ENCODE results near the gene TMEM101. TPM values are rescaled to one million over a fixed set of nuclear protein-coding genes. Genes with fewer than 3 reads are reported as not detected.

TMEM101 gene
- total and polyA plus RNA-seq, 2 of the 8 experiments (the other 6 are each of a cell fraction or from before 2014, with no cell fraction given): 16.1 to 44.7 TPM

DNA sequence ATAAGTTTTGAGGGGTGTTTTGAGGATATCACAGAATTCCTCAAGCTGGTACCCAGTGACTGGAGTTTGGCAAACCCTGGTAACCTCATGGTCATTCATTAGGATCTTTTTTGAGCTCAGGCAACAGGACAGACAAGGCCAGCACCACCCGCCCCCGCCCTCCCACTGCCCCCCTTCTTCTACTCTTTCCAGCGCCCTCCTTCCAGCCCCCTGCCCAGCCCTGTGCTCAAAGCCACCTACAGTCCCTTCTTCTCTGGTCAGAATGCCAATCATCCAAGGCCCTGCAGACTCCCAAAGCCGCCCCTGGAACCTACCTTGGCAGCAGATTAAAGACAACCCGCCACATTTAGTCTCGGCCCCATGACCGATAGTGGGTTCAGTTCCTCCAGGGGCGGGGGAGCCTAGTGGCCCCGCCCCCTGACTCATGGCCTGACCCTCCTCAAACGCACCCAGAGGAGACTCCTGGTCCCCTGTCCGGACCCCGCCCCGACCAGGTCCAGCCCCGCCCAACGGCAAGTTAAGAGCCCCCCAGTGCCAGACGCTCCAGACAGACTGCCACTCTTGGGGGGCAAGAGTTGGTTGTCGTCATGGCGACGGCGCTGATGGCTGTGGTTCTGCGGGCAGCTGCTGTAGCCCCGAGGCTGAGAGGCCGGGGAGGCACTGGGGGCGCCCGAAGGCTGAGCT is 10.5 kb downstream of the TMEM101 start, which contains the start of gene NAGS:
NAGS (plus strand) TSS at position 546 of the 684 bp plus-strand sequence; CDS start at position 588, 42 bp downstream.
- no peak within 1 kb of the TSS for H2BK20ac ChIP-seq (ENCODE audit: low read length)
- no peak within 1 kb of the TSS for H2BK120ac ChIP-seq (replicated peaks; ENCODE audit: low read depth, low read length)
- H4K20me1 ChIP-seq (replicated peaks in 1 of 2; ENCODE audit: control insufficient read depth in 1 of 2, insufficient read depth in 2 of 2, low read length in 2 of 2): peaks cover 3 to 8% of the 10 kb centered on the region in 2 experiments
- H3K56ac ChIP-seq (replicated peaks; ENCODE audit: insufficient read length, low read depth, low read length): peak within 1 kb of the TSS; percentile 59
- peak within 1 kb of the TSS; percentile 52; the same call in 1 of the 2 replicates for H2BK5ac ChIP-seq (ENCODE audit: low read depth, low read length)
- H2BK12ac ChIP-seq (ENCODE audit: low read depth, low read length): peak within 1 kb of the TSS; percentile 71; the same call in 1 of the 2 replicates
- H3K36me3 ChIP-seq (ENCODE audit: control insufficient read depth in 2 of 4, insufficient read depth in 4 of 4, low read length in 3 of 4): no peaks in the 10 kb centered on the region
- peaks cover 0 to 21% (median 18%) of the 10 kb centered on the region in 4 experiments; a peak in 6 of 7 replicates for H3K27me3 ChIP-seq (replicated peaks in 1 of 4; ENCODE audit: control insufficient read depth in 3 of 4, extremely low read depth in 1 of 4, insufficient read depth in 3 of 4, low read length in 3 of 4)
- DNase-seq (ENCODE audit: low read depth in 1 of 2, low spot score in 2 of 2) (no peak), FAIRE-seq (no peak)
- peak within 1 kb of the TSS; percentile 99; the same call in 1 of the 2 replicates for H2BK15ac ChIP-seq (ENCODE audit: low read length)
- H4K91ac ChIP-seq (replicated peaks; ENCODE audit: insufficient read length, low read length): peak within 1 kb of the TSS; percentile 85
- no peak within 1 kb of the TSS for H2AFZ ChIP-seq (ENCODE audit: low read length)
- H3K23ac ChIP-seq (ENCODE audit: insufficient read length): no peak within 1 kb of the TSS
- no peak within 1 kb of the TSS; the same call in 1 of the 2 replicates for H4K8ac ChIP-seq (ENCODE audit: extremely low read depth, insufficient read depth, low read length)
- H3K79me1 ChIP-seq (ENCODE audit: low read depth, low read length): no peaks in the 10 kb centered on the region; the same call in 1 of the 2 replicates
- peak within 1 kb of the TSS; percentile 94 for H3K4me2 ChIP-seq (ENCODE audit: insufficient read depth in 1 of 2, low read depth in 2 of 2, low read length in 2 of 2)
- peak; percentile 8 for TF ChIP-seq ASH2L (IDR thresholded peaks at IDR 0.05; ENCODE audit: low read length)
- TF ChIP-seq KDM4A (IDR thresholded peaks at IDR 0.05; ENCODE audit: low read depth, low read length, severe bottlenecking): peak; percentile 29
- no peak for TF ChIP-seq JUN (IDR thresholded peaks at IDR 0.05; ENCODE audit: low read depth, low read length)
- TF ChIP-seq CTBP2 (IDR thresholded peaks at IDR 0.05; ENCODE audit: borderline replicate concordance, insufficient read depth, insufficient read length, low read length): no peak
- ChIA-PET POLR2A (ENCODE audit: partially characterized antibody) (interaction anchor here (0.6 to 3.4 kb wide), 5 partner anchors 10 to 591 kb away, joined by 3 to 14 read pairs (median 3); partner anchors contain the start of genes LSM12 and TMEM101), CTCF (ENCODE audit: partially characterized antibody) (interaction anchor here (0.6 to 22.7 kb wide), 12 partner anchors 8 to 126 kb away, joined by 3 to 416 read pairs (median 4); partner anchors contain the start of genes PPY and PYY)
- H3K27ac ChIP-seq (ENCODE audit: low read depth, low read length): no peak within 1 kb of the TSS
- H3K4ac ChIP-seq (replicated peaks; ENCODE audit: insufficient read length, low read depth, low read length): peak within 1 kb of the TSS; percentile 69
- WGBS, 2 experiments (ENCODE audit: extremely low coverage in 1 of 2, insufficient coverage in 1 of 2, insufficient read length in 1 of 2, insufficient replicate concordance in 2 of 2, low coverage in 1 of 2, low lambda C conversion rate in 2 of 2, missing lambda C conversion rate in 1 of 2): 2% methylated on average over 19 of the region's 25 CpGs; no CpG with 5 or more reads in 1 of the 2 experiments
- no peaks in the 10 kb centered on the region for H3K79me2 ChIP-seq (ENCODE audit: control insufficient read depth in 1 of 2, insufficient read depth in 2 of 2, low read length in 2 of 2)
- H3K4me3 ChIP-seq (ENCODE audit: extremely low read depth in 1 of 4, insufficient read depth in 2 of 4, low read depth in 3 of 4, low read length in 4 of 4): peak within 1 kb of the TSS; percentile 59 to 86 (median 74)
- peak within 1 kb of the TSS; percentile 95 for H3K18ac ChIP-seq (ENCODE audit: extremely low read depth, low read length)
- peak within 1 kb of the TSS; percentile 65; the same call in 1 of the 2 replicates for H2AK5ac ChIP-seq (ENCODE audit: low read depth, low read length)
- peaks cover 32% of the 10 kb centered on the region for H3K23me2 ChIP-seq (ENCODE audit: low read depth, low read length)
- no peak within 1 kb of the TSS for H3K14ac ChIP-seq (ENCODE audit: insufficient read length)
- H3K9ac ChIP-seq (replicated peaks in 1 of 4; ENCODE audit: extremely low read depth in 1 of 4, low read depth in 3 of 4, low read length in 3 of 4): peak within 1 kb of the TSS in 1 of 4 experiments; percentile 54; a peak in 1 of 7 replicates
- H4K5ac ChIP-seq (ENCODE audit: insufficient read length, low read depth, low read length): no peak within 1 kb of the TSS
- H3K9me3 ChIP-seq (ENCODE audit: insufficient read depth in 2 of 2, low read depth in 1 of 2, low read length in 1 of 2): no peaks in the 10 kb centered on the region
- peaks cover 0 to 19% (median 13%) of the 10 kb centered on the region in 4 experiments; a peak in 6 of 7 replicates for H3K4me1 ChIP-seq (replicated peaks in 1 of 4; ENCODE audit: control insufficient read depth in 3 of 4, insufficient read depth in 4 of 4, low read length in 3 of 4)

Data from H1 (cell line).